C4-2B (cell line): ENCODE measurements around the gene NR3C2.

Experiments used
- CTCF ChIP-seq: fragments of 450-650 bp; conservative IDR thresholded peaks from 2 replicates; pipeline ENCODE4 v1.5.1; 2017; ENCODE audit warnings: mild to moderate bottlenecking
- ZFX ChIP-seq: fragments of 450-650 bp; IDR thresholded peaks from 2 replicates; pipeline ENCODE4 v1.6.1; 2017

GRCh38 chr4:148196164-148196563, 246.1 kb downstream of the NR3C2 start:
- TF ChIP-seq CTCF (no peak), ZFX (no peak)
